GM19240 (cell line): ENCODE measurements around the gene RBPMS2.

Experiments used
- DNase-seq: peaks from one replicate; pipeline ENCODE4 v3.0.0; 2011; ENCODE audit warnings: low spot score; ENCODE audit not compliant: insufficient read length

The RBPMS2 gene

DNA sequence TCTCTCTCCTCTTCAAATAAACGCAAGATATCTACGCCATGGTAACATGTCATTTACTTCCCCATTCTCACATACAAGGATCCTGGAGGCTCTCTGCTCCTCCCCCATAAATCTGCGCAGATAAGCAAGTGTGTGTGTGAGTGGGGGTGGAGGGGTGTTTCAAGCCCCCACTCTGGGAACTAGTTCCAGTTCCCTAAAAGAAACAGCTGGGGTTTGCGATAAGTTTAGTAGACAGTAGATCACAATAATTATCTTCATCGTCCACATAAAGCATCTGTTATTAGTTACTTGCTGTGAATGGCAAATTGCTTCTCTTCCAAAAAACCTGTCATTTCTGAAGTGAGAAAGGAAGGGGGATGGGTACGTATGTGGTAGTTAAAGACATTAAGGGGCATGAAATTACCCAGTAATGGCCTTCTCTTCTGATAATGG is 79.8 kb downstream of the RBPMS2 start:
- no peak for DNase-seq

DNA sequence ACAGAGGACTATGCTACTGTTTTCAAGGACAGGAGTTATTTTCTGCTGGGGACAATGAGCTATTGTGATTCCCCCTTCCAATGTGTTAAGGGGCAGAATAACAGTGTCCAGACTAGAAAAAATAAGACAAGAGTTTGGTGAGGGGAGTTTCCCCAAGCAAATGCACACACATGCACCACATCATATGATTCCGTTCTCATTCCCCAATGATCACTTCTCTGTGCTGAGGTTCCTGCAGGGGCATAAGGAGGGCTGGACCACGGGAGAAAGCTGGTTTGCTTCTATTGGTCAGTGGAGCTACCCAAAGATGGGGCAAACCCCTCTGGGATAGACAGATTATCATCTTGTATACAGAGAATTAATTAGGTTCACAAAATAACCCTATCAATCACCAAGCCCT is 80.6 kb downstream of the RBPMS2 start:
- no peak for DNase-seq

DNA sequence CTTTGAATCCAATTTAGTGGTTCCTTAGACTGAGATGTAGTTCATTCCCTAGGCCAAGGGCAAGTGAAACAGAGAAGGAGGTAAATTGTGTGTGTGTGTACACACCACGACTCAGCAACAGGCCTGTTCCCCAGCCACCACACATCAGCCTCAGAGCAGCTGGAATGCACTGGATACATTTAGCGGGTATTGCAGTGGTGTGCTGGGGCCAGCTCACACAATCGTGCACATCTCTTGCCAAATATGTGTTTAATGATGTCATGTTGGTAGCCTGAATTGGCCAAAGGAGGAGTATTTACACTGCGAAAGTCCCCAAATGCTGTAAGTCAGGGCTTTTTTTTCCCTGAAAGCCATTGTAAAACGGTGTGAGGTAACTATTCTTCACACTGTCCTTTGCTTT is 82.3 kb downstream of the RBPMS2 start:
- no peak for DNase-seq

GRCh38 chr15:64691896-64692565 is 83.4 kb downstream of the RBPMS2 start:
- no peak for DNase-seq

DNA sequence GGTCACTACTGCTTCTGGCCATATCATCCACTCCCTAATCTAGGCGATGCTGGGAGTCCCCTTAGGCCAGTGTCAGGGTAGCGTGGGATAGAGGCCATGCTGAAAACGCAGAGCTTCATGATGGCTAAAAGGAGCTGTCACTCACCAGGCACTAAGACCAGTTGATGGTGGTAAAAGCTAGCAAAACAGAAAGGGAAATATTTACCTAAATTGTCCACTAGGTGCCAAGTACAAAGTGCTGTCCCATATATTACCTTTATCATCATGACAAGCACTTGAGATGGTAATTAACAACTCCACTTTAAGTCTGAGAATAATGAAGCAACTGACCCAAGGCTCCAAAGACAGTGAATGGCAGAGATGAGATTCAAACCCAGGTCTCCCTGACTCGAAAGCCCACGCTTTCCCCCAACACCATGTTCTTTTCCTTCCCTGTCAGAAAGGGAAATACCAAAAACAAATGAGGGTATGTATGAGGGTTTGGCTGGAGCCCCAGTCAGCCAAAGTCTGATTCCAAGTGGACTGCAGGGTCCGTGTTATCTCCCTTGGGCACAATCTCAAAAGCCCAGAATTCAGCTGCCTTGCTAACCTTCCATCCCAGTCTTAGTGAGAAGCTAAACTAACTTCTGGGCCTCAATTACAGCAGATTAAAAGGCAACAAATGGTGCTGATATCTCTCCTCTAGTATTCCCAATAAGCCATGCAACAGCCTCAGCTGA is 84.7 kb downstream of the RBPMS2 start:
- no peak for DNase-seq

GRCh38 chr15:64690008-64690407 is 85.4 kb downstream of the RBPMS2 start:
- DNase-seq = no peak
